Measurements from ENCODE around the gene POGZ.
"Not testable (repeated sequence)": the region's sequence is repeated elsewhere in the genome, so short reads cannot be mapped to it uniquely, and the experiment has no call there.

POGZ gene

DNA sequence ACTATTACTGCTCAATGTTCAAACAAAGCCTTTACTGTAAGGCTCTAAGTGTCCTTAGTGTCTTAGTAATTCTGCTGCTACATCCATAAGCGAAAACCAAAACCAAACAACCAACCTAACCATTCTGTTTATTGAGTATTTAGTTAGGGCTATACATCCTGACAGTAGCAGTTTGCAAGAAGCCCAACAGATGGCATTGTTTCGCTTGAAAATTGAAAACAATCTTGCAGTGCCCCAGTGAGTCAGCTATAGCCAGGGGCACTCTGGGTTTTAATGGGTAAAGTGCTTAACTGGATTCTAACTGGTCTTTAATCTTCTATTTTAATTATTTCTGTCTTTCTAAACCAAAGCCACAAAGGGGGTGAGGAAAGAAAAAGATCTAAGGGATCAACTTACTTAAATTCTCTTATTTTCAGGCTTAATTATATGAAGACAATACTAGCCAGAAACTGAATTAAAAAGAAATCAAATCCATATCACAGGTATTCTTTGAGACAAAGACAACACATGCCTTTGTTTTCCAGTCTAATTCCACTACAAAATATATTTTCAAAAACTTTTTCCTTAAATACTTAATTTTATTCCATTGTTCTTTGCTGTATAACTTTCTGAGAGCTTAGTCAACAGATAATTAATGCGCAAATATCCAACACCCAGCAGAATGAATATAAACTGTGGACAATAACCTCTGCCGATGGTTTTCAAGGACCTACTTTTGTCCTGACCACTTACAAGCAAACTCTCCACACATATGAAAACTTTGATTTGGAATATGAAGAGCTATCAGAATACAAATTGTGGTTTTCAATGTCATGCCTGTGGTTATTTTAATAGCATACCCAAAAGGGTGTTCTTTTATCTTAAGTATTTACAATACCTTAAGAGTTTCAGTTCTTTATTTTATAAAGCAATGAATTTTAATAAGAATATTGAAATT is 15.2 kb downstream of the POGZ start:
- peak; percentile 69 for DNase-seq (ENCODE audit: low read depth)
- H3K4me3 ChIP-seq (ENCODE audit: low read length): no peak overlapping the region
- TF ChIP-seq, protein P1, sequence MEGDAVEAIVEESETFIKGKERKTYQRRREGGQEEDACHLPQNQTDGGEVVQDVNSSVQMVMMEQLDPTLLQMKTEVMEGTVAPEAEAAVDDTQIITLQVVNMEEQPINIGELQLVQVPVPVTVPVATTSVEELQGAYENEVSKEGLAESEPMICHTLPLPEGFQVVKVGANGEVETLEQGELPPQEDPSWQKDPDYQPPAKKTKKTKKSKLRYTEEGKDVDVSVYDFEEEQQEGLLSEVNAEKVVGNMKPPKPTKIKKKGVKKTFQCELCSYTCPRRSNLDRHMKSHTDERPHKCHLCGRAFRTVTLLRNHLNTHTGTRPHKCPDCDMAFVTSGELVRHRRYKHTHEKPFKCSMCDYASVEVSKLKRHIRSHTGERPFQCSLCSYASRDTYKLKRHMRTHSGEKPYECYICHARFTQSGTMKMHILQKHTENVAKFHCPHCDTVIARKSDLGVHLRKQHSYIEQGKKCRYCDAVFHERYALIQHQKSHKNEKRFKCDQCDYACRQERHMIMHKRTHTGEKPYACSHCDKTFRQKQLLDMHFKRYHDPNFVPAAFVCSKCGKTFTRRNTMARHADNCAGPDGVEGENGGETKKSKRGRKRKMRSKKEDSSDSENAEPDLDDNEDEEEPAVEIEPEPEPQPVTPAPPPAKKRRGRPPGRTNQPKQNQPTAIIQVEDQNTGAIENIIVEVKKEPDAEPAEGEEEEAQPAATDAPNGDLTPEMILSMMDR (conservative IDR thresholded peaks at IDR 0.05; ENCODE audit: low read depth, low read length): peak; percentile 84

DNA sequence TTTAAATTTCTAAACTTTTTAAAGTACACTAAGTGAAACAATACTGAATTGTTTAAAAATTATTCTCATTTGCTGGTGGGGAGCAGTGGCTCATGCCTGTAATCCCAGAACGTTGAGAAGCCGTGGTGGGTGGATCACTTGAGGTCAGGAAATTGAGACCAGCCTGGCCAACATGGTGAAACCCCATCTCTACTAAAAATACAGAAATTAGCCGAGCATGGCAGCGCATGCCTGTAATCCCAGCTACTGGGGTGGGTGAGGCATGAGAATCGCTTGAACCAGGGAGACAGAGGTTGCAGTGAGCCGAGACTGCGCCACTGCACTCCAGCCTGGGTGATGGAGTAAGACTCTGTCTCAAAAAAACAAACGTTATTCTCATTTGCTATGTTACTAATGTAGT is 21.9 kb downstream of the POGZ start:
- not testable (repeated sequence) for H3K4me3 ChIP-seq (ENCODE audit: low read length)

DNA sequence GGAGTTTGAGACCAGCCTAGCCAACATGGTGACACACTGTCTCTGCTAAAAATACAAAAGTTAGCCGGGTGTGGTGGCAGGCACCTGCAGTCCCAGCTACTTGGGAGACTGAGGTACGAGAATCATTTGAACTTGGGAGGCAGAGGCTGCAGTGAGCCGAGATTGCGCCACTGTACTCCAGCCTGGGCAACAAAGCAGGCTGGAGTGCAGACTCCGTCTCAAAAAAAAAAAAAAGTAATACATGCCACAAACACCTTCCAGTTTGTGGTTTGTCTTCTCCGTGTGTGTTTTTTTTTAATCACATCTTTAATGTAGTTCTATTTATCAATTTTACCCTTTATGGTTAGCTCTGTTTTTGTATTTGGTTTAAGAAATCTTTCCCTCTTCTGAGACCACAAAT is 22.3 kb downstream of the POGZ start:
- TF ChIP-seq, protein P1 (conservative IDR thresholded peaks at IDR 0.05; ENCODE audit: low read depth, low read length): no peak
- DNase-seq (ENCODE audit: low read depth): no peak
- no peak overlapping the region for H3K4me3 ChIP-seq (ENCODE audit: low read length)

More for the DNA sequence above, 21.9 kb downstream of the POGZ start:
- not testable (repeated sequence) for DNase-seq (ENCODE audit: low read depth)

DNA sequence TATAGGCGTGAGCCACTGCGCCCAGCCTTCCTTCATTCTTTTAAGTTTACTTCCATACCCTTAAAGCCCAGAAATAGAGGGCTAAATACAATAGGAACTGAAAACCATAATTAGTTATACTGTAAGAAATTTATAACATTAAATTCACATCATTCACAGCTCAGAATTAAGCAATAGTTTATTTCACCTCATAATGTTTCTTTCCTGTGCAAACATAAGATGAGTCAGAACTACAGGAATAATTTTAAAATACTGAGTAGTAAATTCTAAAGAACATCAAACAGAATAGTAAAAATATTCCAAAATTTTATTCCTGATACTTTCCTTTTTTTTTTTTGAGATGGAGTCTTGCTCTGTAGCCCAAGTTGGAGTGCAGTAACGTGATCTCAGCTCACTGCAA is 24.1 kb downstream of the POGZ start:
- no peak overlapping the region for H3K4me3 ChIP-seq (ENCODE audit: low read length)
- TF ChIP-seq, protein P1 (conservative IDR thresholded peaks at IDR 0.05; ENCODE audit: low read depth, low read length): no peak
- no peak for DNase-seq (ENCODE audit: low read depth)

DNA sequence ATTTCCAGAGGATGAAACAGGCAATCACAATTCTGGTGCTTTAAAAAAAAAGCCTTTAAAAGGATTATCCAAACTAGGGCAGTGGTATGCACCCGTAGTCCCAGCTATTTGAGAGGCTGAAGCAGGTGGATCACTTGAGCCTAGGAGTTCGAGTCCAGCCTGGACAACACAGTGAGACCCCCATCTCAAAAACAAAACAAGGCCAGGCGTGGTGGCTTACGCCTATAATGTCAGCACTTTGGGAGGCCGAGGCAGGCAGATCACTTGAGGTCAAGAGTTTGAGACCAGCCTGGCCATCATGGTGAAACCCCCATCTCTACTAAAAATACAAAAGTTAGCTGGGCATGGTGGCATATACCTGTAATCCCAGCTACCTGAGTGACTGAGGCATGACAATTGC is 25.5 kb downstream of the POGZ start:
- DNase-seq (ENCODE audit: low read depth); H3K4me3 ChIP-seq (ENCODE audit: low read length): not testable (repeated sequence)

- DNase-seq (ENCODE audit: low read depth): no peak
- TF ChIP-seq, protein P1 (conservative IDR thresholded peaks at IDR 0.05; ENCODE audit: low read depth, low read length): no peak
- no peak overlapping the region for H3K4me3 ChIP-seq (ENCODE audit: low read length)
Observed at GRCh38 chr1:151428068-151428467, 31.2 kb downstream of the POGZ start.

- TF ChIP-seq, protein P1 (conservative IDR thresholded peaks at IDR 0.05; ENCODE audit: low read depth, low read length): no peak
- H3K4me3 ChIP-seq (ENCODE audit: low read length): no peak overlapping the region
- DNase-seq (ENCODE audit: low read depth): no peak
Observed at GRCh38 chr1:151425103-151425502, 34.2 kb downstream of the POGZ start.

DNA sequence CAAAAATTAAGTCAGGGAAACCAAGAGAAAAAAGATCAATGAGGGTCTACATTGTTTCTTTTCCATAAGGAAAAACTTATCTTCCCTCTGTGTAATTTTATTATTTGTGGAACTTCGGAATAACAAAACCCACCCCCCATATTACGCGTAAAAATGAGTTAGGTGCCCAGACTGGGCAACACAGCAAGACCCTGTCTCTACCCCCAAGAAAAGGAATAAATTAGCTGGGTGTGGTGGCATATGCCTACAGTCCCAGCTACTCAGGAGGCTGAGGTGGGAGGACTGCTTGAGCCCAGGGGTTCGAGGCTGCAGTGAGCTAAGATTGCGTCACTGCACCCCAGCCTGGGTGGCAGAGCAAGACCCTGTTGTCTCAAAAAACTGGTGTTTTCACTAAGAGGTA is 39.5 kb downstream of the POGZ start:
- H3K4me3 ChIP-seq (ENCODE audit: low read length): no peak overlapping the region
- TF ChIP-seq, protein P1 (conservative IDR thresholded peaks at IDR 0.05; ENCODE audit: low read depth, low read length): no peak
- DNase-seq (ENCODE audit: low read depth): no peak
